Activated gamma-delta T cell treated with anti-CD3 and anti-CD28 coated beads, Interleukin-2, amount 50 U/mL, for 16 hours (primary cell): ENCODE data around the gene GRIN1.
A peak's percentile ranks its signal among the peaks of the same experiment; 100 is the strongest.
"Not testable (repeated sequence)": the region's sequence is repeated elsewhere in the genome, so short reads cannot be mapped to it uniquely, and the experiment has no call there.

Source experiments
- DNase-seq: peaks from one replicate; pipeline ENCODE4 v3.0.0-alpha.2; 2020; ENCODE audit warnings: low read depth

Gene GRIN1

GRCh38 chr9:137128862-137129455 is 10.0 kb upstream of the GRIN1 start:
- no peak for DNase-seq

GRCh38 chr9:137129456-137130175 is 9.3 kb upstream of the GRIN1 start:
- peak; percentile 79 for DNase-seq

GRCh38 chr9:137130176-137130755 is 8.7 kb upstream of the GRIN1 start:
- no peak for DNase-seq

GRCh38 chr9:137134191-137134590 is 4.8 kb upstream of the GRIN1 start:
- no peak for DNase-seq

- not testable (repeated sequence) for DNase-seq
Observed at GRCh38 chr9:137135154-137135553, 3.8 kb upstream of the GRIN1 start.

- DNase-seq = no peak
Observed at GRCh38 chr9:137136261-137136880, 2.6 kb upstream of the GRIN1 start.

- no peak for DNase-seq
Observed at GRCh38 chr9:137136881-137137607, 1.9 kb upstream of the GRIN1 start.

- DNase-seq = no peak
Observed at GRCh38 chr9:137138058-137138721, 764 bp upstream of the GRIN1 start.

GRCh38 chr9:137139468-137140150 is 655 bp downstream of the GRIN1 start:
- no peak for DNase-seq

- DNase-seq = no peak
Observed at GRCh38 chr9:137140151-137141012, 1.4 kb downstream of the GRIN1 start.

GRCh38 chr9:137141050-137141810 is 2.3 kb downstream of the GRIN1 start:
- DNase-seq = no peak

GRCh38 chr9:137141976-137142936 is 3.3 kb downstream of the GRIN1 start:
- no peak for DNase-seq

- DNase-seq = no peak
Observed at GRCh38 chr9:137143459-137143858, 4.5 kb downstream of the GRIN1 start.

- no peak for DNase-seq
Observed at GRCh38 chr9:137145731-137146526, 7.0 kb downstream of the GRIN1 start.

GRCh38 chr9:137146527-137146918 is 7.6 kb downstream of the GRIN1 start:
- no peak for DNase-seq

GRCh38 chr9:137147091-137147792 is 8.3 kb downstream of the GRIN1 start:
- no peak for DNase-seq

GRCh38 chr9:137147793-137148160 is 8.8 kb downstream of the GRIN1 start:
- DNase-seq = no peak
